Tibial artery (tissue), 4 donors: ENCODE data around the gene HDAC4.

Source experiments
- DNase-seq, 2 donors: peaks; one replicate each; pipeline ENCODE4 v3.0.0-alpha.2; 2019
- H3K27ac ChIP-seq, 2 donors: fragments of 200-600 bp; sonication (generic) in 1 of 2; 1 replicate in 1 of 2; 2 replicates in 1 of 2; pipeline ENCODE4 v1.5.1; 2018 to 2019; ENCODE audit warnings: mild to moderate bottlenecking in 1 of 2
- H3K27me3 ChIP-seq, 2 donors: fragments of 200-600 bp; sonication (generic) in 1 of 2; one replicate each; pipeline versions ENCODE4 v1.5.1 to v1.6.0; 2016 to 2019
- H3K36me3 ChIP-seq, 3 donors: fragments of 200-600 bp; sonication (generic) in 2 of 3; one replicate each; pipeline ENCODE4 v1.5.1; 2016 to 2019; ENCODE audit warnings: mild to moderate bottlenecking in 2 of 3
- H3K4me1 ChIP-seq, 4 donors: fragments of 200-600 bp; sonication (generic) in 2 of 4; 1 replicate in 3 of 4; 2 replicates in 1 of 4; pipeline ENCODE4 v1.5.1; 2016 to 2019
- H3K4me3 ChIP-seq, 2 donors: fragments of 200-600 bp; sonication (generic) in 1 of 2; 1 replicate in 1 of 2; 2 replicates in 1 of 2; pipeline ENCODE4 v1.5.1; 2018 to 2019; ENCODE audit warnings: mild to moderate bottlenecking in 2 of 2
- H3K9me3 ChIP-seq, 3 donors: fragments of 200-600 bp; sonication (generic) in 1 of 3; one replicate each; pipeline ENCODE4 v1.5.1; 2016 to 2019
- CTCF ChIP-seq, 2 experiments: fragments of 200-600 bp in 1 of 2; fragments of 450-650 bp in 1 of 2; IDR thresholded peaks; one replicate each; pipeline ENCODE4 v1.5.1; 2017 to 2019; ENCODE audit warnings: antibody characterized with exemption in 2 of 2, mild to moderate bottlenecking in 1 of 2, moderate library complexity in 1 of 2
- intact Hi-C: fragments of 100-400 bp; cut with DNase I; formaldehyde crosslinking; loops from one replicate; pipeline ENCODE4 v1.15.0; 2023; ENCODE audit warnings: low total_unique reads

HDAC4 gene

DNA sequence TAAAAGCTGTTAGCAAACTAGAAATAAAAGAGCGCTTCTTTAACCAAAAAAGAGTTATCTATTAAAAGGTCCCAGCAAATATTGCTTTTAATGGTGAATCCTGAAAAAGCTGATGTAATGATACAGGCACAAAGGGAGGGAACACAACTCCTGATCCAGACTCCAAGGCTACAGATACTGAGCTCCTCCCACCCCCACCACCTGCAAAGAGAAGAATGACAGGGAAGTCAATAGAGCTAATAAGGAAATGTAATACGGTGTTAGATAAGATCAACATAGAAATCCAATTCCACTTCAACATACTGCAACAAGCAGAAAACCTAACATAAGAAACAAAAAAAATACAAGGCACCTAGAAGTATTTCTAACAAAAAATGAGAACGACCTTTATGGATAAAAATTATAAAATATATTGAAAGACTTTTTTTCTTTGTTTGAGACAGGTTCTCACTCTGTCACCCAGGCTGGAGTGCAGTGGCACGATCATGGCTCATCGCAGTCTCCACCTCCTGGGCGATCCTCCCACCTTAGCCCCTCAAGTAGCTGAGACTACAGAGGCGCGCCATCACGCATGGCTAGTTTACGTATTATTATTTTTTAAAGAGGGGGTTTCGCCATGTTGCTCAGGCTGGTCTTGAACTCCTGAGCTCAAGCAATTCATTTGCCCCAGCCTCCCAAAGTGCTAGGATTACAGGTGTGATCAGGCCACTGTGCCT lies 192.2 kb downstream of the HDAC4 start:
- Histone ChIP-seq H3K4me1 (no peaks in the 10 kb centered on the region), H3K4me3 (no peak overlapping the region), H3K27me3 (no peaks in the 10 kb centered on the region), H3K9me3 (no peaks in the 10 kb centered on the region), H3K27ac (no peak overlapping the region), H3K36me3 (no peaks in the 10 kb centered on the region)
- TF ChIP-seq CTCF (IDR thresholded peaks at IDR 0.05) = no peak
- DNase-seq = no peak
- intact Hi-C loops = no loop called here

DNA sequence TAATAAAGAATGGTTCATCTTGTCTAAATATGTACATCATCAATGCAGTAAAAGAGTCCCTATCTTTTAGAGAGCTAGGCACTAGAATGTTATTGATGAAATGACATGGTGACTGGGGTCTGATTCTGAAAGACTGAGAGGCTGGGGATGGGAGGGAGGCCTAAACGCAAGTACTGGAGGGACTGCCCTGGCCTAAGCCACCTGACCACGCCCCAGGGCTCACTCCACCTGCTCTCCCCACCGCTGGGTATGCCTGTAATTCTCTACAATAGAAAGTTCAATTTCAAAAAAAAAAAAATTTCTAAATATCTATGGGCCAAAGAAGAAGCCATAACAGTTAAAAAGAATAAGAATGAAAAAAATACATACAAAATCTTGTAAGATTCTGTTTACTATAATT lies 194.0 kb downstream of the HDAC4 start:
- no peak for DNase-seq
- Histone ChIP-seq H3K4me3 (no peak overlapping the region), H3K36me3 (no peaks in the 10 kb centered on the region), H3K9me3 (no peaks in the 10 kb centered on the region), H3K27me3 (no peaks in the 10 kb centered on the region), H3K4me1 (peaks cover 0 to 3% (median under 1%) of the 10 kb centered on the region in 4 donors), H3K27ac (no peak overlapping the region)
- intact Hi-C loops = no loop called here
- no peak for TF ChIP-seq CTCF (IDR thresholded peaks at IDR 0.05)

- Histone ChIP-seq H3K9me3 (no peaks in the 10 kb centered on the region), H3K4me3 (no peak overlapping the region), H3K27ac (no peak overlapping the region), H3K27me3 (no peaks in the 10 kb centered on the region), H3K4me1 (peaks cover 0 to 10% (median 5%) of the 10 kb centered on the region in 4 donors), H3K36me3 (no peaks in the 10 kb centered on the region)
- DNase-seq = no peak
- intact Hi-C loops = no loop called here
- no peak for TF ChIP-seq CTCF (IDR thresholded peaks at IDR 0.05)
These were observed 194.8 kb downstream of the HDAC4 start for GRCh38 chr2:239206042-239206441.

DNA sequence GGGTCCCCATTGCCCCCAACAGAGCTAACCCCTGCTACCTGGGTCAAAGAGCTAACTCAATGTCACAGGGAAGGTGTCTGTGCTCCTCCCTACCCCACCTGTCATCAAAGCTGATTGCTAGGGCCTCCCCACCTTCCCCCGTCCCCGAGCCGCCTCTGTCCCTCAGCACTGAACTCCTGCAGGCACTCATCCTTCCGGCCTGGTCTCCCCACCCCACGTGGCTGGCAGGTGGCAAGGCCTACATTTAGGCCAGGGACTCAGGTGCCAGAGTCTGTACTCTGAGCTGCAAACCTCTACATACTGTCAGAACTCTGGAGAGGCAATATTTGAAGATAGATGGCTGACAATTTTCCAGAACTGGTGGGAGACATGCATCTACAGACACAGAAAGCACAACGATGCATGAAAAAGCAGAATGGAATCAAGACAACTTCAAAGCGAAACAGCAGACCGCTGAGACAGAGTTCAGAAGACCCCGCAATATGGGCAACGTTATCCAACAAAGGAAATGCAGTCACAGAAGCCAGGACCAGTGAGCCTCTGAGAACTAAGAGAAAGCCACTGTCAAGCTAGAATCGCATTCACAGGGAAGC lies 195.8 kb downstream of the HDAC4 start:
- TF ChIP-seq CTCF (IDR thresholded peaks at IDR 0.05) = no peak
- no peaks in the 10 kb centered on the region for H3K27me3 ChIP-seq
- DNase-seq = peak in 1 of 2 donors; percentile 48
- H3K36me3 ChIP-seq = no peaks in the 10 kb centered on the region
- no peak overlapping the region for H3K27ac ChIP-seq
- intact Hi-C loops = no loop called here
- no peak overlapping the region for H3K4me3 ChIP-seq
- no peaks in the 10 kb centered on the region for H3K9me3 ChIP-seq
- H3K4me1 ChIP-seq = peaks cover 0 to 15% (median 6%) of the 10 kb centered on the region in 4 donors

DNA sequence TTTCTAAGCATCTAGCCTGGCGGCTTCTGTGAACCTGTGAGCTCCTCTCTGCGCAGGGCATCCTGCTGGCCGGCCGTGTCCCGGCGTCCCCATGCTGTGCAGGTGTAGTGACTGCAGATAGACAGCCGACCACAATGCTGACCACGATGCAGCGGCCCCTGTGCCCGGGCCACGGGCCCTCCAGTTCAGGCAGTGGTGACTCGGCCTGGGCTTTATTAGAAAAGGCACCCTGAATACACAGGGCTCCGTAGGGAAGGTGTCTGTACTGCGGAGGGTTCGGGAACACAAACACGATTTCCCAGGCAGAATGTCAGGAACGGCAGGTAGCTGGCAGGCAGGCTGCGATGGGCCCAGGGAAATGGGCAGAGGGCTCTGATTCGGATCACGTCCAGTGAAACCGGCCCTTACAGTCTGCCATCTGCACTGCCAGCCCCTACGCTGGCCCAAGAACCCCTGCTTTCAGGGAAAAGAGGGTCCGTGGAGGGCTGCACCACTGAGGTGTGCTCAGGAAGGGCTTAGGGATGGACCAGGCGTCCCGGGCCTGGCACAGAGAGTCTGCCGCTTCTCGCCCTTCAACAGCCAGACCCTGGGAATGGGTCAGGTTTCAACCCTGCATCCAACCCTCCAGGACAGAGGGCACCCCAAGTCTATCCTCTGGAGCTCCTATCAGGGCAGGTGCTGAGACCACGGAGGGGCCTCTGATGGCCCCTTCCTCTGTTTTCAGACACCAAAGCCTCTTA lies 196.5 kb downstream of the HDAC4 start:
- DNase-seq = peak in 1 of 2 donors; percentile 37
- H3K4me3 ChIP-seq = no peak overlapping the region
- no peak overlapping the region for H3K27ac ChIP-seq
- H3K27me3 ChIP-seq = no peaks in the 10 kb centered on the region
- no peaks in the 10 kb centered on the region for H3K36me3 ChIP-seq
- intact Hi-C loops = no loop called here
- TF ChIP-seq CTCF (IDR thresholded peaks at IDR 0.05) = no peak
- H3K9me3 ChIP-seq = no peaks in the 10 kb centered on the region
- peaks cover 0 to 15% (median 6%) of the 10 kb centered on the region in 4 donors for H3K4me1 ChIP-seq
